ENCODE measurements around the gene SSC4D.

SSC4D gene

DNA sequence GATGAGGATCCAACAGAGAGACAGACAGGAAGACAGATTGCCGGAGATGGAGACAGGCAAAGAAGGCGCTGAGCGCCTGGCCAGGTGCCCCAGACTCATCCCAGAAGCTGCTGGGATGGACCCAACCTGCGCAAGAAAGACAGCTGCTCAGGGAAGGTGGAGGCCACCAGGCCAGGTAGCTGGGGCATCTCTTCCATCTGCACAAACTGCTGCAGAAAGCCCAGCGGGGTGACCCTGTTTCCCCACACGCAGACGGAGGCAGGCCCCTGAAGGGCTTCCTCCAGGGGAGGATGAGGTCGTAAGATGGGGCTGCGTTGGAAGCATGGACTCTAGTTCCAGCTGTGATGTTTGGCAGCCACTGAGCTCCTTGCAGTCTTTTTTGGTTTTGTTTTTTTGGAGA, 34.2 kb downstream of the SSC4D start:
- no peak overlapping the region for H3K4ac ChIP-seq (ENCODE audit: low read length)
- no CpG with 5 or more reads among the region's 9 CpGs for WGBS, 2 donors (ENCODE audit: extremely low coverage in 2 of 2, insufficient read length in 2 of 2, insufficient replicate concordance in 1 of 2)
- H2AFZ ChIP-seq (ENCODE audit: low read length): no peak overlapping the region
- H2BK15ac ChIP-seq (ENCODE audit: low read length): no peak overlapping the region
- H3K79me1 ChIP-seq (ENCODE audit: low read depth, low read length): no peaks in the 10 kb centered on the region
- no peak overlapping the region for H3K23ac ChIP-seq (ENCODE audit: low read depth, low read length, poor library complexity)
- no peak overlapping the region for H4K91ac ChIP-seq (ENCODE audit: low read depth, low read length, poor library complexity)
- H3K18ac ChIP-seq (ENCODE audit: low read length): peak overlapping the region; percentile 52
- H2BK12ac ChIP-seq (ENCODE audit: low read length): no peak overlapping the region
- H4K8ac ChIP-seq (ENCODE audit: low read depth, low read length): no peak overlapping the region
- H3K14ac ChIP-seq (ENCODE audit: low read length): no peak overlapping the region
- no peak overlapping the region for H3K4me2 ChIP-seq (ENCODE audit: insufficient read depth, low read length, poor library complexity, severe bottlenecking)
- no peak overlapping the region for H3K4me3 ChIP-seq (ENCODE audit: low read length in 2 of 2)
- H2AK5ac ChIP-seq (ENCODE audit: low read depth, low read length): no peak overlapping the region
- H3K27ac ChIP-seq (replicated peaks; ENCODE audit: low read length): no peak overlapping the region
- H3K9ac ChIP-seq (ENCODE audit: low read depth, low read length, poor library complexity): no peak overlapping the region
- peaks cover 0 to 2% of the 10 kb centered on the region in 2 donors for H3K9me3 ChIP-seq (replicated peaks in 1 of 2; ENCODE audit: control insufficient read depth in 2 of 2, insufficient read depth in 1 of 2, low read depth in 1 of 2, low read length in 2 of 2)
- H3K27me3 ChIP-seq (ENCODE audit: control insufficient read depth in 3 of 3, insufficient read depth in 3 of 3, low read depth in 1 of 3, low read length in 3 of 3): no peaks in the 10 kb centered on the region
- no peaks in the 10 kb centered on the region for H3K36me3 ChIP-seq (replicated peaks in 1 of 2; ENCODE audit: control insufficient read depth in 2 of 2, insufficient read depth in 2 of 2, low read length in 2 of 2)
- H3K4me1 ChIP-seq (ENCODE audit: control insufficient read depth in 2 of 2, insufficient read depth in 1 of 2, low read depth in 1 of 2, low read length in 2 of 2): peaks cover 0 to 2% of the 10 kb centered on the region in 2 donors
- DNase-seq (ENCODE audit: low spot score): no peak
- H2BK120ac ChIP-seq (ENCODE audit: low read depth, low read length): no peak overlapping the region
- H2BK5ac ChIP-seq (ENCODE audit: low read length): no peak overlapping the region

DNA sequence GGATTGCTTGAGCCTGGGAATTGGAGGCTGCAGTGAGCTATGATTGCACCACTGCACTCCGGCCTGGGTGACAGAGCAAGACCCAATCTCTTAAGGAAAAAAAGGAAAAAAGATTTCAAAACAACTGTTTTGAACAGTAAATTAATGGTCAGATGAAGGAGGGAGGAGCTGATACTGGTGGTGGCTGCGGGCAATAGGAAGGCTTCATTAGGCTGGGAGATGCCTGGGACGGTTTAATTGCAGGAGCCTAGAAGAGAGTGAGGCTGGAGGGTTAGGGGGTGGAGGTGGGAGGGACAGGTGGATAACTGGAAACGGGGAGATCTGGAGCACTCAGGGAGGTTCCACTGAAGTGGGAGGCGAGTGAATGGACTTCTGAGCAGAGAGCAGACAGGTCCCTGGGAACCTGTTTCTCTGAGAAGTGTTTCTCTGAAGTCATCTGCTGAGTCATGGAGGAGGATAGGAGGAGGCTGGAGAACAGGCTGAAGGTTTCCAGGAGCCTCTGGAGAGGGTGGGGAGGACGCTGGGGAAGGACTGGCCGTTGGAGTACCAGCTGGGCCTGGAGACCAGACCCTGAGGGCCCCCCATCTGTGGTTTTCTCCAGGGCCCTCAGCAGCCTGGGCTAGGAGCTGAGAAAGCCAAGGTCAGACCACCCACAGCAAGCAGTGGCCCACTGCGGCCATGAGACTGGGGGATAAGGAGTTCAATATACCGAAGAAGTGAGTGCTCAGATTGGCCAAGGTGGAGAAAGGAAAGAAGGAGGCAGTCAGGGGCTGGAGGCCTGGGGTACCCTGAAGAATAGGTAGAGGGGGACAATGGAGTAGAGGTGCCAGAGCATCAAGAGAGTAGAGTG, 36.3 kb downstream of the SSC4D start:
- no CpG with 5 or more reads among the region's 9 CpGs for WGBS, 2 donors (ENCODE audit: extremely low coverage in 2 of 2, insufficient read length in 2 of 2, insufficient replicate concordance in 1 of 2)
- Histone ChIP-seq H4K91ac (ENCODE audit: low read depth, low read length, poor library complexity) (no peak overlapping the region), H3K4ac (ENCODE audit: low read length) (no peak overlapping the region), H2BK12ac (ENCODE audit: low read length) (no peak overlapping the region), H3K4me1 (ENCODE audit: control insufficient read depth in 2 of 2, insufficient read depth in 1 of 2, low read depth in 1 of 2, low read length in 2 of 2) (no peaks in the 10 kb centered on the region), H3K4me2 (ENCODE audit: insufficient read depth, low read length, poor library complexity, severe bottlenecking) (no peak overlapping the region), H3K79me1 (ENCODE audit: low read depth, low read length) (no peaks in the 10 kb centered on the region), H3K27ac (replicated peaks; ENCODE audit: low read length) (no peak overlapping the region), H2BK5ac (ENCODE audit: low read length) (no peak overlapping the region), H3K27me3 (ENCODE audit: control insufficient read depth in 3 of 3, insufficient read depth in 3 of 3, low read depth in 1 of 3, low read length in 3 of 3) (no peaks in the 10 kb centered on the region), H3K4me3 (ENCODE audit: low read length in 2 of 2) (no peak overlapping the region), H2BK15ac (ENCODE audit: low read length) (no peak overlapping the region), H3K9me3 (replicated peaks in 1 of 2; ENCODE audit: control insufficient read depth in 2 of 2, insufficient read depth in 1 of 2, low read depth in 1 of 2, low read length in 2 of 2) (peaks cover 0 to 2% of the 10 kb centered on the region in 2 donors), H3K23ac (ENCODE audit: low read depth, low read length, poor library complexity) (no peak overlapping the region), H3K9ac (ENCODE audit: low read depth, low read length, poor library complexity) (no peak overlapping the region), H3K18ac (ENCODE audit: low read length) (peak overlapping the region; percentile 0), H3K14ac (ENCODE audit: low read length) (no peak overlapping the region), H2BK120ac (ENCODE audit: low read depth, low read length) (no peak overlapping the region), H2AFZ (ENCODE audit: low read length) (peak overlapping the region; percentile 56), H2AK5ac (ENCODE audit: low read depth, low read length) (no peak overlapping the region), H3K36me3 (replicated peaks in 1 of 2; ENCODE audit: control insufficient read depth in 2 of 2, insufficient read depth in 2 of 2, low read length in 2 of 2) (no peaks in the 10 kb centered on the region), H4K8ac (ENCODE audit: low read depth, low read length) (no peak overlapping the region)
- no peak for DNase-seq (ENCODE audit: low spot score)

DNA sequence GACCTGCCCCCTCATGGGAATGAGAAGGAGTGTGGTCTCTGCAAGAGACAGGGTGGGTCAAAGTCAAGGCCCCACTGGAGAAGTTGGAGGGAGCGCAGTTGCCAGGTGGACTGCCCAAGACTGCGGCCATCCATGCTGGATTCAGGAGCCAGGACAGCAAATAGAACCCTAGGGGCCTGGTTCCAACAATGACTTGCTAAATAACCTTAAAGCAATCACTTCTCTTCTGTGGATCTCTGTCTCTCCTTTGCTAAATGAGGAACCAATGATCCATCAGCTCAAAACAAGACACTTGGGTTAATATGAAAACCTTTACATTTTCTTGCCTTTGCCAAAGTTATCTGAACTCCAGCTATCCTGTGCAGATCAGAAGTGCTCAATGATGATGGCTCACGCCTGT, 38.1 kb downstream of the SSC4D start:
- Histone ChIP-seq H2AFZ (ENCODE audit: low read length) (no peak overlapping the region), H2BK120ac (ENCODE audit: low read depth, low read length) (no peak overlapping the region), H3K23ac (ENCODE audit: low read depth, low read length, poor library complexity) (no peak overlapping the region), H2AK5ac (ENCODE audit: low read depth, low read length) (no peak overlapping the region), H2BK15ac (ENCODE audit: low read length) (no peak overlapping the region), H3K18ac (ENCODE audit: low read length) (peak overlapping the region; percentile 12), H3K14ac (ENCODE audit: low read length) (no peak overlapping the region), H2BK5ac (ENCODE audit: low read length) (no peak overlapping the region), H3K9ac (ENCODE audit: low read depth, low read length, poor library complexity) (no peak overlapping the region), H3K9me3 (replicated peaks in 1 of 2; ENCODE audit: control insufficient read depth in 2 of 2, insufficient read depth in 1 of 2, low read depth in 1 of 2, low read length in 2 of 2) (peaks cover 0 to 2% of the 10 kb centered on the region in 2 donors), H4K91ac (ENCODE audit: low read depth, low read length, poor library complexity) (no peak overlapping the region), H2BK12ac (ENCODE audit: low read length) (no peak overlapping the region), H3K4me1 (ENCODE audit: control insufficient read depth in 2 of 2, insufficient read depth in 1 of 2, low read depth in 1 of 2, low read length in 2 of 2) (no peaks in the 10 kb centered on the region), H3K4me2 (ENCODE audit: insufficient read depth, low read length, poor library complexity, severe bottlenecking) (no peak overlapping the region), H4K8ac (ENCODE audit: low read depth, low read length) (no peak overlapping the region), H3K4ac (ENCODE audit: low read length) (no peak overlapping the region), H3K27ac (replicated peaks; ENCODE audit: low read length) (no peak overlapping the region), H3K36me3 (replicated peaks in 1 of 2; ENCODE audit: control insufficient read depth in 2 of 2, insufficient read depth in 2 of 2, low read length in 2 of 2) (no peaks in the 10 kb centered on the region), H3K27me3 (ENCODE audit: control insufficient read depth in 3 of 3, insufficient read depth in 3 of 3, low read depth in 1 of 3, low read length in 3 of 3) (no peaks in the 10 kb centered on the region), H3K79me1 (ENCODE audit: low read depth, low read length) (no peaks in the 10 kb centered on the region), H3K4me3 (ENCODE audit: low read length in 2 of 2) (no peak overlapping the region)
- no CpG with 5 or more reads among the region's 3 CpGs for WGBS, 2 donors (ENCODE audit: extremely low coverage in 2 of 2, insufficient read length in 2 of 2, insufficient replicate concordance in 1 of 2)
- no peak for DNase-seq (ENCODE audit: low spot score)

DNA sequence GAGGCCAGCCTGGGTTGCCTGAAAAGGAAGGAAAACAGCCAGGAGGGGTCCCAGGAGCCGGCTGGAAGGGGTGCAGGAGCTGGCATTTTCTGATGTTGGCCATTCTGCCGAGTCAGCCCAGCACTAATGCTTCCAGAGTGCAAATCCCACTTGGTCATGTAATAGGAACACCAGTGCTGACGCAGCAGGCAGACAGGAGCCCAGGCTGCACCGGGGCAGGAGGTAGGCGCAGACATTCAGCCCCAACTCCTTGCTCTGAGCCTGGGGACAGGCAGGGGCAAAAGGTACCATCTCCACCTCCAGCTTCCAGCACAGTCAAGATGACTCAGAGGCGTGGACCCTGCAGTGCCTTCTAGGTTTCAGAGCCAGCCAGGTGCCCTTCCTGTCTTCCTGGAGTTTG, 40.5 kb downstream of the SSC4D start:
- Histone ChIP-seq H3K79me1 (ENCODE audit: low read depth, low read length) (no peaks in the 10 kb centered on the region), H3K36me3 (replicated peaks in 1 of 2; ENCODE audit: control insufficient read depth in 2 of 2, insufficient read depth in 2 of 2, low read length in 2 of 2) (no peaks in the 10 kb centered on the region), H3K27ac (replicated peaks; ENCODE audit: low read length) (no peak overlapping the region), H2AFZ (ENCODE audit: low read length) (no peak overlapping the region), H3K4me2 (ENCODE audit: insufficient read depth, low read length, poor library complexity, severe bottlenecking) (no peak overlapping the region), H3K9ac (ENCODE audit: low read depth, low read length, poor library complexity) (no peak overlapping the region), H4K91ac (ENCODE audit: low read depth, low read length, poor library complexity) (no peak overlapping the region), H3K27me3 (ENCODE audit: control insufficient read depth in 3 of 3, insufficient read depth in 3 of 3, low read depth in 1 of 3, low read length in 3 of 3) (no peaks in the 10 kb centered on the region), H3K23ac (ENCODE audit: low read depth, low read length, poor library complexity) (no peak overlapping the region), H2BK120ac (ENCODE audit: low read depth, low read length) (no peak overlapping the region), H2BK5ac (ENCODE audit: low read length) (no peak overlapping the region), H2BK12ac (ENCODE audit: low read length) (no peak overlapping the region), H2AK5ac (ENCODE audit: low read depth, low read length) (no peak overlapping the region), H2BK15ac (ENCODE audit: low read length) (no peak overlapping the region), H3K18ac (ENCODE audit: low read length) (no peak overlapping the region), H3K4me1 (ENCODE audit: control insufficient read depth in 2 of 2, insufficient read depth in 1 of 2, low read depth in 1 of 2, low read length in 2 of 2) (peaks cover 8% of the 10 kb centered on the region in 2 donors), H3K4ac (ENCODE audit: low read length) (no peak overlapping the region), H3K14ac (ENCODE audit: low read length) (no peak overlapping the region), H4K8ac (ENCODE audit: low read depth, low read length) (no peak overlapping the region), H3K9me3 (replicated peaks in 1 of 2; ENCODE audit: control insufficient read depth in 2 of 2, insufficient read depth in 1 of 2, low read depth in 1 of 2, low read length in 2 of 2) (peaks cover 0 to 2% of the 10 kb centered on the region in 2 donors), H3K4me3 (ENCODE audit: low read length in 2 of 2) (no peak overlapping the region)
- no peak for DNase-seq (ENCODE audit: low spot score)
- no CpG with 5 or more reads among the region's 6 CpGs for WGBS, 2 donors (ENCODE audit: extremely low coverage in 2 of 2, insufficient read length in 2 of 2, insufficient replicate concordance in 1 of 2)

Data from neuronal stem cell (in vitro differentiated cells).